Measurements from ENCODE around the gene ELP4. TPM values are rescaled to one million over a fixed set of nuclear protein-coding genes. Genes with fewer than 3 reads are reported as not detected.
A peak's percentile ranks its signal among the peaks of the same experiment; 100 is the strongest.

Gene ELP4
- total and polyA plus RNA-seq, 3 donors from 2014 or later: 28.0 to 29.7 (median 29.1) TPM

DNA sequence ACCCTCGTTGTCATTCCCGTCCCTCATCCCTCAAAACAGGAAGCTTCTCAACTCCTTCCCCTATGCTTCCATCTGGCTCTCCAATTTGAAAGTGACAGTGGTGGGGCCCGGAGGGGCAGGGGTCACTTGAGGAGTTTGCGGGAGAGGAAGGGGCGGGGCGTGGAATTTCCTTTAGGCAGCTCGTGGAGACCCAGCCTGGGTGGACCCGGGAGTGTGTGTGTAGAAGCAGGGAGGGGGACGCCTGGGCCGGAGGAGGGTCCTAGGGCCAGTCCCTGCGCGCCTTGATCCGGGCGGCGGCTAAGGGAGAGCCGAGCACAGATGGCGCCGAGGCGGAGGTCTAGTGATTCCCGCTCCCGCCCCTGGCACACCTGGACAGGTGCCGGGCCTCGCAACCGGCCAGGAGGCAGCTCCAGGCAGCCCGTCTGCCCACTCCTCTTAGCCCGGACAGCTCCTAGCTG is 309.3 kb downstream of the ELP4 start:
- Histone ChIP-seq H3K4me1 (peaks cover 28% of the 10 kb centered on the region), H3K27ac (no peak overlapping the region), H3K36me3 (ENCODE audit: low read depth, missing control alignments) (no peaks in the 10 kb centered on the region), H3K27me3 (peaks cover 9% of the 10 kb centered on the region), H3K4me3 (no peak overlapping the region), H3K9me3 (no peaks in the 10 kb centered on the region)
- TF ChIP-seq, protein P1, sequence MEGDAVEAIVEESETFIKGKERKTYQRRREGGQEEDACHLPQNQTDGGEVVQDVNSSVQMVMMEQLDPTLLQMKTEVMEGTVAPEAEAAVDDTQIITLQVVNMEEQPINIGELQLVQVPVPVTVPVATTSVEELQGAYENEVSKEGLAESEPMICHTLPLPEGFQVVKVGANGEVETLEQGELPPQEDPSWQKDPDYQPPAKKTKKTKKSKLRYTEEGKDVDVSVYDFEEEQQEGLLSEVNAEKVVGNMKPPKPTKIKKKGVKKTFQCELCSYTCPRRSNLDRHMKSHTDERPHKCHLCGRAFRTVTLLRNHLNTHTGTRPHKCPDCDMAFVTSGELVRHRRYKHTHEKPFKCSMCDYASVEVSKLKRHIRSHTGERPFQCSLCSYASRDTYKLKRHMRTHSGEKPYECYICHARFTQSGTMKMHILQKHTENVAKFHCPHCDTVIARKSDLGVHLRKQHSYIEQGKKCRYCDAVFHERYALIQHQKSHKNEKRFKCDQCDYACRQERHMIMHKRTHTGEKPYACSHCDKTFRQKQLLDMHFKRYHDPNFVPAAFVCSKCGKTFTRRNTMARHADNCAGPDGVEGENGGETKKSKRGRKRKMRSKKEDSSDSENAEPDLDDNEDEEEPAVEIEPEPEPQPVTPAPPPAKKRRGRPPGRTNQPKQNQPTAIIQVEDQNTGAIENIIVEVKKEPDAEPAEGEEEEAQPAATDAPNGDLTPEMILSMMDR (IDR thresholded peaks at IDR 0.05): no peak
- TF ChIP-seq POLR2A (IDR thresholded peaks at IDR 0.05): no peak
- intact Hi-C loops (cut with DNase I; ENCODE audit: low total_unique reads): no loop called here
- 7 to 14% methylated on average over 10 to 26 of the region's 26 CpGs for WGBS, 2 donors
- DNase-seq: no peak

DNA sequence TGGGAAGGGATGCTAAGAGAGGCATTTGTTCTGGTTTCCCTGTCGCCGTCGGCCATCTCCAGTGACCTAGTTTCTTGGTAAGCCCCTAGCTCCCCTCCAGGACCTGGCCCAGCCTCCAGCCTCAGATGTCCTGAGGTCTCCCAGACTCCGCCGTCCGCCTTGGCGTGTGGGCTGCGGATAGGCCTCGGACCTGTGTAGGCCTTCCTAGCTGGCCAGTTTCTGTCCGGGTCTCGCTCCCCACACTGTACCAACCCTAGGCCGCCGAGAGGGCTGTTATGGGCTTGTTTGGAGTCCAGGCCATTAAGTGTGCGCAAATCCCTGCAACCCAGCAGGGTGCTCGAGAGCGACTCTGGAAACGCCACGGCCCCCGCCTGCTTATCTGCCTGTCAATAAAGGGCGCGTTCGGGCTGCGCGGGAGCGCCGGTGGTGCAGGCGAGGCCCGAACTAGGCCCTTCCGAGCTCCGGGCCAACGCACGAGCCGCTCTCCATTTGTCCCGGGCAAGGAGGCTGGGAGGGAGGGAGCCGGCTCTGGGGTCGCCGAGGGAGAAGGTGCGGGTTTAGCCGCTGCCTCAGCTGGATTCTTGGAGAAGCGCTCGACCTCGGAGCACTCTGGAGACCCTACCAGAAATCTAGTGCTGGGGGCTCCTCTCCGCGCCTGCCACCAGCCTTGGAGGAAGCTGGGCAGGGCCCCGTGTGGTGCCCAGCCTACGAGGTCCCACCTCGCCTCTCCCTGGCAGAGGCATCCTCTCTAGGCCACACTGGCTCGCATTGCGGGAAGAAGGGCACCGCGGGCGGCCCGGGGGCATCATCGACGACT is 310.3 kb downstream of the ELP4 start:
- H3K27me3 ChIP-seq: peaks cover 9% of the 10 kb centered on the region
- no peak for TF ChIP-seq POLR2A (IDR thresholded peaks at IDR 0.05)
- DNase-seq: no peak
- intact Hi-C loops (cut with DNase I; ENCODE audit: low total_unique reads): no loop called here
- WGBS, 2 donors: 7 to 15% methylated on average over 14 to 38 of the region's 55 CpGs
- H3K27ac ChIP-seq: no peak overlapping the region
- peak overlapping the region in 1 of 2 donors; percentile 4 for H3K4me3 ChIP-seq
- no peaks in the 10 kb centered on the region for H3K36me3 ChIP-seq (ENCODE audit: low read depth, missing control alignments)
- no peaks in the 10 kb centered on the region for H3K9me3 ChIP-seq
- peaks cover 28% of the 10 kb centered on the region for H3K4me1 ChIP-seq

DNA sequence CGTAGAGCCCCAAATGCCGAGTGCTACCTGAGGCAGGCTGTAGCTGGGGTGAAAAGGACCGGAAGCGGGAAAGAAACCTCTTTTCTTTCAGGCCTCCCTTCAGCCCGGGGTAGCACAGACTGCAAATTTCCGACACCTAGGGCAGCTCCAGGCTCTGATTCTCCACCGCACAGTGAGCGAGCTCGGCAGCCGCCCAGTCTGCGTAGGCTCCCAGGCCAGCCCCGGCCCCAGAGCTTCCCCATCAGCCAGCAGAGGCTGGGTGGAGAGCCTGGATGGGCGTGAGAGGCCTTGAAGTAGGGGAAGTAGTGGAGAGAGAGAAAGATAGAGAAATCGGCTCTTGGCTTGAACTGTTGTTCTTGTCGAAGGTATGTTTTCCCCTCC is 310.9 kb downstream of the ELP4 start:
- H3K27ac ChIP-seq: no peak overlapping the region
- intact Hi-C loops (cut with DNase I; ENCODE audit: low total_unique reads): no loop called here
- peaks cover 26% of the 10 kb centered on the region for H3K4me1 ChIP-seq
- peak overlapping the region in 1 of 2 donors; percentile 4 for H3K4me3 ChIP-seq
- H3K36me3 ChIP-seq (ENCODE audit: low read depth, missing control alignments): no peaks in the 10 kb centered on the region
- 7 to 16% methylated on average over 15 of the region's 15 CpGs for WGBS, 2 donors
- no peaks in the 10 kb centered on the region for H3K9me3 ChIP-seq
- peaks cover 9% of the 10 kb centered on the region for H3K27me3 ChIP-seq
- DNase-seq: no peak
- TF ChIP-seq, protein P1 (IDR thresholded peaks at IDR 0.05): no peak
- no peak for TF ChIP-seq POLR2A (IDR thresholded peaks at IDR 0.05)

DNA sequence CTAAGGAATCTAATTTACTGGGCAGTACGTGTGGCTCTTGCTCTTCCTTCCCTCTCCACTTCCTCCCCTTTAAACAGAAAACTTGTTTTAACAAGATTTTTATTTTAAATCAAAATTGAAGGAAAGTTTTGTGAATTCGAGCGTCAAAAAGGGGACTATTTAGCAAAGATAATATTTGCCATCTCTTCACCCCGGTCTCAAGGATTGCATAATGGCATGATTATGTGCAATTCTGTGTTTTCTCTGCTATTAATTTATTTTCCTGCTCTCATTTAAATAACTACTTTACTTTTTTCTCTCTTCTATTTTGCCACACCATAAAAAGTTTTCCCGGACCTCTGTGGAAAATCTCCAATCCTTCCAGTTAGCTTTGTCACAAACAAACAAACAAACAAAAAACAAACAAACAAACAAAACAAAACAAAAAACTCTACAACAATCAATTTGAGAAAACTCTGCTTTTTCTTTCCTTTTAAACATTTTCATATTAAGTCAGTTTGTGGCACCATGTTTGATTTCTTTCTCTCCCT is 311.7 kb downstream of the ELP4 start:
- 15 to 24% methylated on average over 5 of the region's 5 CpGs for WGBS, 2 donors
- no peak for DNase-seq
- intact Hi-C loops (cut with DNase I; ENCODE audit: low total_unique reads): no loop called here
- Histone ChIP-seq H3K4me1 (peaks cover 17% of the 10 kb centered on the region), H3K36me3 (ENCODE audit: low read depth, missing control alignments) (no peaks in the 10 kb centered on the region), H3K27ac (no peak overlapping the region), H3K4me3 (no peak overlapping the region), H3K27me3 (peaks cover 9% of the 10 kb centered on the region), H3K9me3 (no peaks in the 10 kb centered on the region)
- TF ChIP-seq, protein P1 (IDR thresholded peaks at IDR 0.05): no peak
- no peak for TF ChIP-seq POLR2A (IDR thresholded peaks at IDR 0.05)

DNA sequence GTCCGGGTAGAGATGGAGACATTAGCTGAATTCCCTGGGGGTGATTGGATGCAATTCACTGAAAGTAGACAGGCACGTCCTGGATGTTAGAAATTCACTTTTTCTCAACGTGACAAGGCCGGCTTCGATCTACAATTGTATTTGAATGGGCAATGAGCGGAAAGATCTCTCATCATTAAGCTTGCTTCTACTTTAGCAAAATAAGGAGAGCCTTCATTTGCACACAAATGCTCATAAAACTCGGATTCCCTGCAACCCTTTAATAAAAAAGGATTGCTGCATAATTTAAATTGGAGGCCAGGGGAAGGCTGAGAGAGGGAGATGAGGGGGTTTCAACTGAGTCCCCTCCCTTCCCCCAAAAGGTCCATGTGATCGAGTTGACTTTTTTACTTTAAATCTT is 312.2 kb downstream of the ELP4 start:
- Histone ChIP-seq H3K9me3 (no peaks in the 10 kb centered on the region), H3K4me1 (peaks cover 14% of the 10 kb centered on the region), H3K36me3 (ENCODE audit: low read depth, missing control alignments) (no peaks in the 10 kb centered on the region), H3K27ac (no peak overlapping the region), H3K4me3 (no peak overlapping the region), H3K27me3 (peaks cover 9% of the 10 kb centered on the region)
- TF ChIP-seq, protein P1 (IDR thresholded peaks at IDR 0.05): no peak
- no peak for TF ChIP-seq POLR2A (IDR thresholded peaks at IDR 0.05)
- 22 to 39% methylated on average over 8 of the region's 8 CpGs for WGBS, 2 donors
- no peak for DNase-seq
- intact Hi-C loops (cut with DNase I; ENCODE audit: low total_unique reads): no loop called here
